HG03135 (cell line): ENCODE measurements around the gene ZBTB20.
"Not testable (repeated sequence)": the region's sequence is repeated elsewhere in the genome, so short reads cannot be mapped to it uniquely, and the experiment has no call there.

ENCODE experiments used
- ATAC-seq: cut with Tn5 transposase; IDR thresholded peaks from one replicate; pipeline ENCODE4 v1.9.1; 2021; ENCODE audit warnings: mild to moderate bottlenecking, moderate library complexity; ENCODE audit not compliant: unreplicated experiment

ZBTB20 gene

GRCh38 chr3:114694251-114694650 is 452.8 kb downstream of the ZBTB20 start:
- ATAC-seq = no peak

DNA sequence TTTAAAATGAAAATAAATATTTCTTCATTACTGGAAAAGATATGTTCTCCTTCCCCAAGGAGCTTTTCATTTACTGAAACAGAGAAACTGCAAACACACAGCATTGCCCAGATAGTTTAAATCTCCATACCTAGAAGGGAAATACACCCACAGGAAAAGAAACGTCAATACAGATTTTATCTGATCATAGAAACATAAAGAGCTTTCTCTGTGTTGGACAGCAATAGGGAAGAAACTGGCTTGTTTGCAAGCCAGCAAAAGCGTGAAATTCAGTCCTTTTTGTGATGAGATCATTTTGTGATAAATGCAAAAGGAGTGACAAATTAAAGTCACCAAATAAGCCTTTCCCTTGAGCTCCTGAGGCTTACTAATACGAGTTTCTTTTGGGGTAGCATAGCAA is 455.2 kb downstream of the ZBTB20 start:
- ATAC-seq = no peak

DNA sequence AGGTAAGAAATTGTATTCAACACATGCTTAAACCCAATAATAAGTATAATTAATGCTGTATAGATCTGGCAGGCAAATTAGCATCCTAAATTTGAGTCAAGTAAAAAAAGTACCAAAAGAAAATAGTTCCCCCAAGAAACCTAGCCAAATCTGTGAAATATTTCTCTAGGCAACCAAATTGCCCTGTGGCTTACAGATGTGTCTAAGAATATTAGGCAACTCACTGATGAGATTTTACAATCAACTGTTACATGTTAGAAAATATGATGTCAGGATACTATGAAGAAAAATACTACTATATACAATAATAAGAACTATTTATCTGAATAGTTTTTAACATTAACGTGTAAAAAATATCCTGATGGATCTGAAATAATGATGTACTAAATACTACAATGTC is 456.2 kb downstream of the ZBTB20 start:
- ATAC-seq = no peak

DNA sequence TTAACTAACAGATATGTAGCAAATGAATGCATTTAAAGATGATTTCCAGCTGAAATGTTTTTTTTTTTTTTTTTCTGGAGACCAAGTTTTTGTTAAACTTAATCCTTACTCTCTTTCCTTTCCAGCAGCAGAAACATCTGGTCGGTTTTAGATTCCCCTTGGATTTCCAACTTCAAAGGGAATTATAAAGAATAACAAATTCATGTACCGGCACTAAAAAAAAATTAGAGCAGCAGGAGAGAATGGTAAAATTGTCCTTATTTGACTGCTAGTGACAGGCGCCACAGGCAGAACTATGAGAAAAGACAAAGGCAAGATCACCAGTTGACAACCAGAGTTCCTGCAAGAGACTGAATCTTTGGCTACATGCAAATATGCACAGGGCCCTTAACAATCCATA is 459.9 kb downstream of the ZBTB20 start:
- ATAC-seq = no peak

GRCh38 chr3:114686621-114687020 is 460.5 kb downstream of the ZBTB20 start:
- no peak for ATAC-seq

- ATAC-seq = no peak
Measured at GRCh38 chr3:114685161-114685560, 461.9 kb downstream of the ZBTB20 start.

- no peak for ATAC-seq
Measured at GRCh38 chr3:114680299-114680698, 466.8 kb downstream of the ZBTB20 start.

GRCh38 chr3:114679773-114680172 is 467.3 kb downstream of the ZBTB20 start:
- not testable (repeated sequence) for ATAC-seq

- ATAC-seq = no peak
Measured at GRCh38 chr3:114675104-114675503, 472.0 kb downstream of the ZBTB20 start.

DNA sequence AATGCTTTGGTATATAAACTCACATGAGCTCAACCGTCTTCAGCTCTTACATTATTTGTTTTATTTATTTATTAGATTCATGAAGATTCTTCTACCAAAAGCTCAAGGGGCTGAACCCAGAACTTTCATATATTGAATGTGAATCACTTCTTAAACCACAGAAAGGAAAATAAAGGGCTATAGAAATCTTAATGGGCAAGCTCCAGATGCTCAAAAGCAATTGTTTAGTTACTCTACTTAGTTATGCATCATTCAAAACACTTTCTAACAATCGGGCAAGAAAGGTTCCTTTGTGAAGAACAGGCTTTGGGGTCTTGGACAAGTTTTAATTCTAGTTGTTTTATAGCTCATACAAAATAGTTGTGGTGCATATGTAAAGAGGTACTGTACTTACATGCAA is 473.1 kb downstream of the ZBTB20 start:
- ATAC-seq = no peak

DNA sequence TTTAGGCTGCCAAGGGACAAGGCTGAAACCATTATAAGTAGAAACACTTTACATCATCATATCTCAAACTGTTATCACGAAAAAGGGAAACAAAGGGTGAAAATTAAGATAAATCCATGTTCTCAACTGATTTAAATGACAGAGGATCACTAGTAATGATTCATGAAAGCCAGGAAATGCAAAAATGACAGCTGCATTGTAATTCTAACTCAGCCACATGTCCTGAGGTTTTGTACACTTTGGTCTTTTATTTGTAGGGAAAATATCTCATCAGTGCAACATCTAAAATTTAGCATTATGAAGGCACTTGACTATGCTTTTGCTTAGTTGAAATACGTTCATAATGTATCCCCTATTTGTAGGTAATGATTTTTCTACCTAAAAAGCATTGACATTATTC is 473.6 kb downstream of the ZBTB20 start:
- ATAC-seq = no peak

DNA sequence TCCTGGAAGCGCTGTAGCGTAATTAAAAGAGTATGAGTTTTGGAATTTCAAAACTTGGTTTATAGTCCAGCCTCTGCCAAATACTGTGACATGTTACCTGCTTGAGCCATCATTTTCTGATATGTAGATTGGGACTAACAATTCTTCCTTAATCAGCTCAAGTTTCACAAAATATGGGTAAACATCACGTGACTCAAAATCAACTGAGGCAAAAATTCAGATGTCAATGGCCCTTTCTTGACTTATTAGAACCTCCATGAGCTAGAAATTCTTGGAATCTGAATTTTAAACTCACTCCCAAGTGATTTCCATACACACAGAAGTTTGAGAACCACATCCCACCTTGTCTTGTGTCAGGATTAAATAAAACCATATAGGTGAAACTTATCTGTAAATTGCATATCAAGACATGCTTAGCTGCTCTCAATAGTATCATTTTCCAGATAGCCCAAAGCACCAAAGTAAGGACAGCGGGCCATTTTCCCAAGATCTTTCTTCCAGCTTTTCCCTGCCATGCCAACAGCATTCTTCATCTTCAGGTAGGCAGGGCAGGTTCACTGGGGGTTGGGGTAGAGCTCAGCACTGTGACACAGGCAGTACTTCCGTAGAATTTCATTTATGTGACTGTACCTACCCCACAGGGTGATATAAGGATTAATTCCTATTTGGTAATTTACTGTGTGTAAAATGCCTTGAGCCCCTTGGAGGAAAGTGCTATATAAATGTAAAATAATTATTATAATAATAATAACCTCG is 474.2 kb downstream of the ZBTB20 start:
- no peak for ATAC-seq

DNA sequence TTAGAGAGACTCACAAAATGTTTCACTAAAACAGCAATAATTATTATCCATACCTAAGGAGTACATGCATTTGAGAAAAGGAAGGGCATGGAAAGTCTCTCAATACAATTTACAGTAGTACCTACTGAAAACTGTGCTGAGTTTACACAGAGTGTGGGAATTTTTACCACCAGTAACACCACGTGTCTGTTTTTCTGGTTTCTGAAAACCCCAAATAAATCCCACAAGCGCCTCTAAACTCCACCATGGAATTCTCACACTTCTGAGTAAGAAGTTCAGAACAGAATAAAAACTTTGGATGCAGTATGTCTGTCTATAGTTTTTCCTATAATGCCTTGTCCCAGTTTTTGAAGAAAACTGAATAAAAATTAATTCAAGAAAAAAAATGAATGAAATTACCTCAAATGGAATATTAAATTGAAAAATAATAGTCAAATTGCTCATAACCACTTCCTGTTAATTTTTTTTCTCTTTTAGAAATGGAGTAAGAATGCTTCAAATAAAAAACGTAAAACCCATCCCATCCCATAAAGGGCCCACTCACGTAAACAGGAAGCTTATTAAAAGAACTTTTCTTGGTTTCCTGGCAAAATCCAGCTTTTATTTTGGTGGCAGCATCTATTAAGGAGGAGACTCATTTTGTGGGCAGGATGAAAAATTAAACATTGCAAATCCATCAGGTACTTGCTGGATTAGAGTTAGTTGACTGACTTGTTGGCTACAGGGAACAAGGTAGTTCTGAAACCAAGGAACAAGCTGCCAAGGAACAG is 475.2 kb downstream of the ZBTB20 start:
- no peak for ATAC-seq

GRCh38 chr3:114669614-114670013 is 477.5 kb downstream of the ZBTB20 start:
- ATAC-seq = no peak

DNA sequence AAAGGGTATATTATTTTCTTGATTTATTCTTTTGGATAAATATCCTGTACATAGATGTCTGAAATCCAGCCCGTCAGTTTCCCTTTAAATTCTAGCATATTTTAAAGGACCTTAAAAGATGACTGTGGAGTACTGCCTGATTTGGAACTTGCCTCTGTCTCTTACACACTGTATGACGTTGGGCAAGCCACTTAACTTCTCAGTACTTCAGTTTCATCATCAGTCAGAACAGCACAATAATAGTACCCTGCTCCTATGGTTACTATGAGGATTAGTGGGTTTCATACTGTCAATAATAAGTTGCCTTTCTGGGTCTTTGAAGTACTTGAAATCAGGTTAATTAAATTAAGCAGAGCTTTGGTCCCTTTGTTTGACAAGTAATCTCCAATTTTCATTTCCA is 479.0 kb downstream of the ZBTB20 start:
- no peak for ATAC-seq

- ATAC-seq = no peak
Measured at GRCh38 chr3:114666623-114667022, 480.5 kb downstream of the ZBTB20 start.

DNA sequence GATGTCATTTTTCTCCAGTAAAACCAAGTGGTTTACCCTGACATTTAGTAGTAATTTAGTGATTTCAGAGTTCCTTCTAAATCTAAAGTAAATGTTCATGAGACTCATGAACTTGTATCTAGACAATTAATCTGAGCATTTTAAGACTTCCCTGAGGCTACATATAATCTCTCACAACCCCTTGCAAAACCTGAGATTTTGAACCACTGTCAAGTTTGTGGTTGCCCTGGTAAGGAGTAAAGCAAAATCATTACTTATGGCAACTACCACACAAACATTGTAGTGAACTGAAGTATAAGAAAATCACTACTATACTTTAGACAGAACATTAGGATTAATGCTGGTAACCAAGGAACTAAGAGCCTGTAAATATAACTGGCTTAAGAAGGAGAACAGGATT is 483.1 kb downstream of the ZBTB20 start:
- no peak for ATAC-seq

- no peak for ATAC-seq
Measured at GRCh38 chr3:114660808-114661207, 486.3 kb downstream of the ZBTB20 start.

DNA sequence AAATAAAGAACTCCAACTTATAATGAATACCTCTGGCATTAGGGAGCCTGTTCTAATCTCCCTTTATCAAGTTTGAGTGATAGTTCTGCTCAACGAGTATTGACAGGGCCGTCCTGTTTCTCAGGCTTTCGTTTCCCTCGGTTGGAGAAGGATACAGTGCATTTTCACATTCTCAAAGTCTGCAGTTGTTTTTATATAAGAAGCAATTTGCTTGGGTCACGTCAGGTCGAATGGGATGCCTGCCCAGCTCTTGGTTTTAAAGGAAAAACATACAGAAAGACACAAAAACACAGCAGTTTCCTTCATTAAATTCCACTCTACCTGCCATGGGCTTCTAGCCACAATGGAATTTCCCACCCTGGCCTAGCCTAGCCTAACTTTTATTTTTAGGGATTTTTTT is 487.0 kb downstream of the ZBTB20 start:
- ATAC-seq = no peak

GRCh38 chr3:114659109-114660061 is 487.7 kb downstream of the ZBTB20 start:
- no peak for ATAC-seq

- no peak for ATAC-seq
Measured at GRCh38 chr3:114651555-114651954, 495.5 kb downstream of the ZBTB20 start.
